B cell (primary cell): Measurements from ENCODE around the gene RNGTT.

ENCODE experiments used
- CTCF ChIP-seq: fragments of 200-600 bp; IDR thresholded peaks from one replicate; pipeline ENCODE4 v1.8.0; 2022; ENCODE audit warnings: antibody characterized with exemption, mild to moderate bottlenecking
- EZH2 ChIP-seq: IDR thresholded peaks from 2 replicates; pipeline ENCODE4 v1.6.1; 2012; ENCODE audit warnings: borderline replicate concordance, low read depth, mild to moderate bottlenecking, moderate library complexity, low read length; ENCODE audit not compliant: insufficient read depth, poor library complexity, severe bottlenecking

- no peak for TF ChIP-seq CTCF
- no peak for TF ChIP-seq EZH2
Observed at GRCh38 chr6:88586371-88587149, 376.9 kb downstream of the RNGTT start.
